BE2C (cell line): ENCODE measurements around the gene COX8A.

Experiments used
- DNase-seq: peaks from one replicate; pipeline ENCODE4 v3.0.0-alpha.2; 2020
- H3K27me3 ChIP-seq: fragments of 250-450 bp; sonication (Bioruptor Pico); 2 replicates; pipeline ENCODE4 v1.5.1; 2020; ENCODE audit warnings: mild to moderate bottlenecking
- H3K36me3 ChIP-seq: fragments of 250-450 bp; sonication (Bioruptor Pico); 2 replicates; pipeline ENCODE4 v1.5.1; 2020; ENCODE audit warnings: mild to moderate bottlenecking
- H3K4me1 ChIP-seq: fragments of 250-450 bp; sonication (Bioruptor Pico); 2 replicates; pipeline ENCODE4 v1.5.1; 2020
- H3K4me3 ChIP-seq: 2 replicates; pipeline ENCODE4 v1.5.1; 2011; ENCODE audit warnings: low read depth, low read length
- H3K9me3 ChIP-seq: fragments of 250-450 bp; sonication (Bioruptor Pico); 2 replicates; pipeline ENCODE4 v1.5.1; 2020
- CTCF ChIP-seq: IDR thresholded peaks from 2 replicates; pipeline ENCODE4 v1.5.1; 2012; ENCODE audit warnings: mild to moderate bottlenecking, low read depth, low read length

Gene COX8A

GRCh38 chr11:64008914-64009633, 34.7 kb downstream of the COX8A start:
- H3K9me3 ChIP-seq: no peaks in the 10 kb centered on the region
- DNase-seq: no peak
- no peaks in the 10 kb centered on the region for H3K36me3 ChIP-seq
- TF ChIP-seq CTCF: no peak
- H3K27me3 ChIP-seq: no peaks in the 10 kb centered on the region
- H3K4me1 ChIP-seq: no peaks in the 10 kb centered on the region
- H3K4me3 ChIP-seq: no peak overlapping the region

- Histone ChIP-seq H3K4me3 (no peak overlapping the region), H3K4me1 (no peaks in the 10 kb centered on the region), H3K36me3 (no peaks in the 10 kb centered on the region), H3K9me3 (no peaks in the 10 kb centered on the region), H3K27me3 (no peaks in the 10 kb centered on the region)
- DNase-seq: no peak
- no peak for TF ChIP-seq CTCF
Observed at GRCh38 chr11:64009710-64010109, 35.3 kb downstream of the COX8A start.

GRCh38 chr11:64010783-64011182, 36.4 kb downstream of the COX8A start:
- no peaks in the 10 kb centered on the region for H3K9me3 ChIP-seq
- no peak for TF ChIP-seq CTCF
- H3K27me3 ChIP-seq: no peaks in the 10 kb centered on the region

GRCh38 chr11:64011371-64011770, 37.0 kb downstream of the COX8A start:
- Histone ChIP-seq H3K9me3 (no peaks in the 10 kb centered on the region), H3K27me3 (no peaks in the 10 kb centered on the region), H3K4me1 (no peaks in the 10 kb centered on the region), H3K4me3 (no peak overlapping the region), H3K36me3 (no peaks in the 10 kb centered on the region)
- TF ChIP-seq CTCF: no peak
- DNase-seq: no peak

More at GRCh38 chr11:64010783-64011182, 36.4 kb downstream of the COX8A start:
- DNase-seq: no peak
- Histone ChIP-seq H3K36me3 (no peaks in the 10 kb centered on the region), H3K4me1 (no peaks in the 10 kb centered on the region), H3K4me3 (no peak overlapping the region)

- no peak for TF ChIP-seq CTCF
- Histone ChIP-seq H3K9me3 (no peaks in the 10 kb centered on the region), H3K27me3 (no peaks in the 10 kb centered on the region), H3K36me3 (no peaks in the 10 kb centered on the region), H3K4me1 (no peaks in the 10 kb centered on the region), H3K4me3 (no peak overlapping the region)
- no peak for DNase-seq
Observed at GRCh38 chr11:64013141-64013896, 38.9 kb downstream of the COX8A start.

- no peaks in the 10 kb centered on the region for H3K27me3 ChIP-seq
- no peak for TF ChIP-seq CTCF
- no peaks in the 10 kb centered on the region for H3K9me3 ChIP-seq
- no peak for DNase-seq
- no peak overlapping the region for H3K4me3 ChIP-seq
- no peaks in the 10 kb centered on the region for H3K36me3 ChIP-seq
- H3K4me1 ChIP-seq: no peaks in the 10 kb centered on the region
Observed at GRCh38 chr11:64014356-64014755, 39.9 kb downstream of the COX8A start.
